HG02763 (cell line): Measurements from ENCODE around the gene MDM2.

Experiments used
- ATAC-seq: cut with Tn5 transposase; IDR thresholded peaks from one replicate; pipeline ENCODE4 v1.9.1; 2021; ENCODE audit warnings: mild to moderate bottlenecking, moderate library complexity; ENCODE audit not compliant: unreplicated experiment

The MDM2 gene

DNA sequence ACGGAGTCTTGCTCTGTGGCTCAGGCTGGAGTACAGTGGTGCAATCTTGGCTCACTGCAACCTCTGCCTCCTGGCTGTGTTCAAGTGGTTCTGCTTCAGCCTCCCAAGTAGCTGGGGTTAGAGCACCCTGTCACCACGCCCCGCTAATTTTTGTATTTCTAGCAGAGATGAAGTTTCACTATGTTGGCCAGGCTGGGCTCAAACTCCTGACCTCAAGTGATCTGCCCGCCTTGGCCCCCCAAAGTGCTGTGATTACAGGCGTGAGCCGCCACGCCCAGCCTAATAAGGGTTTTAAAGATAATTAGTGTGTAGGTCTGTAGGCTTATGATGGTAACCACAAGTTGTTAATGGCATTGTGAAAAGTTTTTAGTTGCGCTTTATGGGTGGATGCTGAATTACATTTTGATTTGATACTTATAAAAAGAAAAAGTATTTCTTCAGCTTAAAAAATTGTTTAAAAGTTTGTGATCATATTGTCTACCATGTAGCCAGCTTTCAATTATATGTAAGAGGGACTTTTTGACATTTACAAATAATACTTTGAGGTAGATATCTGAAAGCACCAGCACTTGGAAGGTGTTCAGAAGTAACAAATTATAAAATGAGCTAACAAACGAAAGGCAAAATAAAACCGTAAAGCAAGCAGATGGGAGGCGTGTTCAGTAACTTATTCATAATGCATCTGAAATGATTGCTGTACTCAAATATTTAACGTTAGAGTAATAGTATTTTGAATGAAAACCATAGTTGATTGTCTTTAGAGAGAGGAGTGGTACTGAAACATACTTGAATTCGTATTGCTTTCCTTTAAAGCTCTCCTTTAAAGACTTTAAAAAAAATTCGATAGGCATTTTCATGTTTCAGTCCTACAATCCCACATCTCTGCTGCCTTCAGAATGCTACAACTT lies 37.1 kb downstream of the MDM2 start:
- ATAC-seq, result no peak

GRCh38 chr12:68846811-68847210 lies 38.8 kb downstream of the MDM2 start:
- no peak for ATAC-seq

DNA sequence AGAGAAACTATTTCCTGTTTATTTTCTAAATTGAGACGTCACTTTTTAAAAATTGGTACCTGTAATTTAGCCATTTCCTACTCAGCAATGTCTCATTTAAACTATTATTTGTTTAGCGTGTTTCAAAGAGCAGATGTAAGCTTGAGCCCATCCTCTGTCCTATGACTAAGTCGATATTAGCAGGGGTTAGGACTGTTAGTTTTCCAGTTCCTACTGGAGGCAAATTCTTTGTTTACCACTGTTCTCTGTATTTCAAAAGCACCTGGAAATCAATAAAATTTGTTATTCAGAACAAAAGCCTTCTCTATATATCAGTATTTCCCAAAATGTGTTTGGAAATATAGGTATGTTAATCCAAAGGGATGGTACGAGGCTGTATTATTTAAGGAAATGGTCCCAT lies 42.4 kb downstream of the MDM2 start:
- ATAC-seq, result no peak

DNA sequence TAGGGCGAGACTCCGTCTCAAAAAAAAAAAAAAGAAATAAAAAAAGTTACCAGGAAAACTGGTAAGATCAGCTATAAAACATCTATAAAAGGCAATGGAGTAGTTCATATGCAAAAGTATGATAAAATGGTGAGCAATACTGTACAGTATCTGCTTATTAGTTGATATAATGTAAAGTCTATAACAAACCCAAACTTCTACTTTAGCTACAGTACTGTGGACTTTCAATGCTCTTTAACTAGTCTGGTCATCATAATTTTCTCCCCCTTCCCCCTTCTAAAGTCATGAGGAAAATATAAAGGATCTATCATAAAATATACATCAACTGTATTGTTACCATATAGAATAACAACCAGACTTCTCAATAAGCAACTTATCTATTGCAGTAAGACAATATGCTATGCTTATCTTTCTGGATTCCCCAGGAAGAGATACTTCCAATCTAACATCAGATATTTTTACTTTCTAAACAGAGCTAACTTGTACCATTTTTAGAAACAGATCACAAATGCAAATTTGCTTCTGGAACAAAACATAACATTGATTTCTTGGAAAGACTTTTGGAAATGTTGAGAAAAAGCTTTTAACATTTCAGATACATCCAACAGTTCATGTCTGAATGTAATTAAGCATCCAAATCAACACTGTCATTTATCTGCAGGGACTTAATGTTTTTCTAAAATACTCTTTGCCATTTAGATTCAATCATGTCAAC lies 43.8 kb downstream of the MDM2 start:
- ATAC-seq, result no peak

GRCh38 chr12:68853396-68854077 lies 45.6 kb downstream of the MDM2 start:
- ATAC-seq, result no peak

DNA sequence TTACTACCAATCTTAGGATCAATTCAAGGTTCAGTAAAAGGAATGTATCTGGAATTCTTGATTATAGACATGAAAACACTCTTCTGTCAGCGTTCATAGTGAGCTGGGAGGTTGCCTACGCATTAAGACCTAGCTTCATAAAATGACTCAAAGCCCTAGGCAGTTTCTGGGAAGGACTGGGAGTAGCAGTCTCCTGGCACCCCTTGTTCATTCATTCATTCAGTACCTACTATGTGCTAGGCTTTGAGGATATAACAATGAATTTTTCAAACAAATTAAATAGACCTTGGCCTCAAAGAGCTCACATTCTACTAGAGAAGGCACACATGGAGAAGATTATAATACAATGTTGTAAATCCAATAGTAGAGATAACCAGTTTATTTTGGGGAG lies 46.1 kb downstream of the MDM2 start:
- no peak for ATAC-seq

DNA sequence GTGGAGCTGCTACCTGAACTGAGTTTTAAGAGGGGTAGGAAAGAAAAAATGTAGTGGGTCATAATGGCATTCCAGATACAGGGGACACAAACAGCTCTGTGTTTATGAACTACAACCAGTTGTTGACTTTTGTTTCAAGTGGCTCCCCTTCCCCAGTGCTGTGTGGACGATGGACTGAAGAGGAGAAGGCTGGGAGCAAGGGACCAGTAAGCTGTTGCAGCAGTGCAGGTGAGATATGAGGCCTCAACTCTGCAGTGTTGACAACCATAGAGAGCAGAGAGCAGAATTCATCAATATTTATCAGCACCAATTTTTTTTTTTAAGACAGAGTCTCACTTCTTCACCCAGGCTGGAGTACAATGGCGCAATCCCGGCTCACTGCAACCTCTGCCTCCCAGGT lies 46.6 kb downstream of the MDM2 start:
- ATAC-seq, result no peak

DNA sequence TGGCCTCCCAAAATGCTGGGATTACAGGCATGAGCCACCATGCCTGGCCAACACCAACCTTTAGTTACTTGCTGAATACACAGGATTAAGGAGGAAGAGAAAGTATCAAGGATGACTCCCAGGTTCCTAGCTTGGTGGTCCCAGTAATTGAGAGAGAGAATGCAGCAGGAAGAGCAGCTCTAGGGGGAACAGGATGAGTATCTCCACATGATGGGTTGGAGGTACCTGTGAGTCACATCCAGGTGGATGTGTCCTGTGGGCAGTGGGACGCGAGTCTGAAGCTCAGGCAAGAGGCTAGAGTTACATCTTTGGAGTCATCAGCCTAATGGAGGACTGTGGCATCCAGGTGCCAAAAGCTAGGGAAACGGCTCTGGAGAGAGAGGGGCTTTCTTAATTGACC lies 47.1 kb downstream of the MDM2 start:
- ATAC-seq, result no peak

GRCh38 chr12:68855771-68856170 lies 47.8 kb downstream of the MDM2 start:
- ATAC-seq, result no peak

- no peak for ATAC-seq
Measured at GRCh38 chr12:68856510-68856909, 48.5 kb downstream of the MDM2 start.

DNA sequence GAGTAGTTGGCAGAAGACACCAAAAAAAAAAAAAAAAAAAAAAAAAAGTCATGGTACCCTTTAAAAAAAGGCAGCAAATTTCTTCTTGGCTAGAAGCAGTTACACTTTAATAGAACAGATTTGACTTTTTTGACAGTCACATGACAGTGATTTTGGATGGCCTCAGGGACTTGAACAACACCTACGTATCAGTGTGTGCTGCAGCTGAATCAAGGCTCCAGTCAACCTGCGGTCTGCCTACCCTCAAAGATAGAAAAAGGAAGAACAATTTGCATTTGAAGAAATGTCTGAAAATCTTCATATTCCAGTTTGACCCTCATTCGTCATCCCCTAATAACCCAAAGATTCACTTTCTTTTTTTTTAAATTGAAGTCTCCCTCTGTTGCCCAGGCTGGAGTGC lies 53.9 kb downstream of the MDM2 start:
- ATAC-seq, result no peak

GRCh38 chr12:68863109-68863770 lies 55.3 kb downstream of the MDM2 start:
- ATAC-seq, result no peak

DNA sequence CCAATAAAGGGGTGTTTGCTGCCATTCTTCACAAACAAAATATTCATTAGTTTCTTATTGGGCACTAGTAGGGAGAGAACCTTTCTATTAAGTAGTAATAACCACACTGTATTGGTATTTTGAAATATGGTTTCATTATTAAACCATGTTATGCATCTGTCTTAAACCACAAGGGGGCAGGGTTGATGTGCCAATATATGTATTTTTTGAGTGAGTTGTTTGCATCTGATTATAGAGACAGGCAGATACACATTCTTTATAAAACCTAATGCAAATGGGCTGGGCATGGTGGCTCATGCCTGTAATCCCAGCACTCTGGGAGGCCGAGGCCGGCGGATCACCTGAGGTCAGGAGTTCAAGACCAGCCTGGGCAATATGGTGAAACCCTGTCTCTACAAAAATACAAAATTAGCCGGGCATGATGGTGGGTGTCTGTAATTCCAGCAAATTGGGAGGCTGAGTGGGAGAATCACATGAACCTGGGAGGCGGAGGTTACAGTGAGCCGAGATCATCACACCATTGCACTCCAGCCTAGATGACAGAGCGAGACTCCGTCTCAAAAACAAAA lies 56.0 kb downstream of the MDM2 start:
- ATAC-seq, result peak; percentile 53

DNA sequence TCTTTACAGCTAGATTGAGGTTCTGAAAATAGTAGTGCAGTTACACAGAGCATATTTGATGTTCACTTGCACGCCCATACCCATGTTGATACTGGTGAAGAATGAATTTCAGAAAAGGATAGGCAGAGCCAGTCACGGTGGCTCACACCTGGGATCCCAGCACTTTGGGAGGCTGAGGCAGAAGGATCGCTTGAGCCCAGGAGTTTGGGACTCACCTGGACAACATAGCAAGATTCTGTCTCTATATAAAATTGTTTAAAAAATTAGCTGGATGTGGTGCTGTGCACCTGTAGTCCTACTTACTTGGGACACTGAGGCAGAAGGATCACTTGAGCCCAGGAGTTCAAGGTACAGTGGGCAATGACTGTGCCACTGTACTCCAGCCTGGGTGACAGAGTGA lies 56.6 kb downstream of the MDM2 start:
- no peak for ATAC-seq

DNA sequence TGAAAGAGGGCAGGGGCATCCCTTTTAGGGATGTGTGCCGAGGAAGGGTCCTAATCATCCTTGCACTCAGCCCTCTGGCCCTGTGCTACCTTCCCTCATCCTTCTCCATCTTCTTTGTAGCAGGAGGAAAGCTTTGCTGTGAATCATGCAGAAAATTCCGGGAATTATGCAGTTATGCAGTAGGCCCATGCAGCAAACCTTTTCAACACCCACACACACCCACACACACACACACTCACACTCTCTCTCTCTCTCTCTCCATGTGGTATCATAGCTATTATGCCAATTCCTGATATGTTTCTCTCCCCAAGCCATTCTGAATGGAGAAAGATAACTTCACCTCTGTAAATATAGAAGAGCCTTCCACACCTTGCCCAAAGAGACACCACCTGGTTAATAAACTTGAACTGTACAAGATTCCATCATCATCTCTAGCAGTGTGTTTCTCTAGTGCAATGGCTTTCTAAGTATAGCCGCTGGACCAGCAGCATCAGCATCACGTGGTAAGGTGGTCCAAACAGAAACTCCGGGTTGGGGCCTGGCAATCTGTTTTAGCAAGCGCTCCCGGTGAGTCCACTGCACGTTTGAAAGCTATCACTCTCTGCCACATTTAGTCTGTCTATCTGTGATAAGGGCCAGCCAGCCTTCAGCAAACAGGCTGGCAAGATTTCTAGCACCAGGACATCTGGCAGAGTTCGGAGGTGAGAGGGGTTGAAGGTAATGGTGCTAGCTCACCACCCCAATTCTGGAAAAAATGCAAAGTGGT lies 57.6 kb downstream of the MDM2 start:
- no peak for ATAC-seq

- no peak for ATAC-seq
Measured at GRCh38 chr12:68866950-68867349, 59.0 kb downstream of the MDM2 start.

GRCh38 chr12:68867606-68868005 lies 59.6 kb downstream of the MDM2 start:
- ATAC-seq, result no peak

DNA sequence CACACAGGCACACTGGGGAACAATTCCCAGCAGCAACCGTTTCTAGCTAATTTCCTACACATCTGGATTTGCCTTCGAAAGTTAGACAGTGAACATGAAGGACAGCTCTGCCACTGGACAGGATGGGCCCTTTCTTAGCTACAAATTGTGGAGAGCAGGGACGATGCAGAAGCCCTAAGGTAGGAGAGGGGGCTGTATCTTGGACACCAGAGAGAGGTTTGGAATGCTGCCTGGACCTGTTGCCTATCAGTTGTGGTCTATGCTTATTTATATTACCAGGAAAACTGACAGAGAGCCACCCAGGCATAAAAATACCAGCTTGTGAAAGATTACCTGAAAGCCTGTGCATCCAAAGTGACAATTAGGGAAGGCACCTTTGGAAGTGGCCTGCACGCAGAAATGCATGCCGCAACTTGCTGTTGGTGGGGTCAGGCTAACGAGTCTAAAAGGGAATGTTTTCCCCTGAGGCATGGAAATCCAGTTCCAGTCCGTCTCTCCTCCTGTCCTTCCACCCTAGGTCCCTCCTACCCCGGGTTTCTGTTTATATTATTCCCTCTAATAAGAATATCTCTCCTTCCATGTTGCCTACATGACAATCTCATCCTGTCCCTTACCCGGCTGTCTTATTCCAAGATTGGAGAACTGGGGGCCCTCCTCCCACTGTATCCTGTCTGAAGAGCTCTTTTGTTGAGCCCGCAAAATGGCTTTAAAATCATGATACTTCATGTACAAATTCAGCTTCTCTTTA lies 60.2 kb downstream of the MDM2 start:
- no peak for ATAC-seq

GRCh38 chr12:68870011-68870410 lies 62.0 kb downstream of the MDM2 start:
- ATAC-seq, result no peak
